Calu3 (cell line): ENCODE measurements around the gene CRISP3. TPM values are rescaled to one million over a fixed set of nuclear protein-coding genes. Genes with fewer than 3 reads are reported as not detected.

Experiments
- BruUV-seq: library from RNA; stranded (reverse); fragments of 400-500 nt; replicated peaks from 2 replicates; lab custom pipeline; 2021; lab: Mats Ljungman, UMichigan
- CTCF ChIA-PET: fragments of 300-600 bp; sonication (Branson Sonifier 250); formaldehyde crosslinking; loops from one replicate; lab custom pipeline; 2022; ENCODE audit warnings: antibody characterized with exemption; lab: Charles Lee
- DNase-seq: peaks from one replicate; pipeline ENCODE4 v3.0.0; 2022
- H3K27ac Mint-ChIP-seq: one replicate; pipeline ENCODE4 v1.8.0; 2022; ENCODE audit warnings: mixed read lengths; ENCODE audit not compliant: unreplicated experiment
- H3K27me3 Mint-ChIP-seq: one replicate; pipeline ENCODE4 v1.8.0; 2022; ENCODE audit warnings: mixed read lengths; ENCODE audit not compliant: unreplicated experiment
- H3K36me3 Mint-ChIP-seq: one replicate; pipeline ENCODE4 v1.8.0; 2022; ENCODE audit warnings: mild to moderate bottlenecking, moderate library complexity, mixed read lengths; ENCODE audit not compliant: insufficient read depth, unreplicated experiment
- H3K4me1 Mint-ChIP-seq: one replicate; pipeline ENCODE4 v1.8.0; 2022; ENCODE audit warnings: mild to moderate bottlenecking, low read depth, mixed read lengths; ENCODE audit not compliant: unreplicated experiment
- H3K4me3 Mint-ChIP-seq: one replicate; pipeline ENCODE4 v1.8.0; 2022; ENCODE audit warnings: mild to moderate bottlenecking, low read depth, moderate library complexity, mixed read lengths; ENCODE audit not compliant: unreplicated experiment
- H3K9me3 Mint-ChIP-seq: one replicate; pipeline ENCODE4 v1.8.0; 2022; ENCODE audit warnings: low read depth, mixed read lengths; ENCODE audit not compliant: unreplicated experiment
- CTCF ChIP-seq: fragments of 200-600 bp; IDR thresholded peaks from one replicate; pipeline ENCODE4 v1.8.0; 2022; ENCODE audit warnings: antibody characterized with exemption; ENCODE audit not compliant: unreplicated experiment
- intact Hi-C: fragments of 100-400 bp; cut with micrococcal nuclease; formaldehyde crosslinking; loops from one replicate; pipeline ENCODE4 v1.10.0; 2022; ENCODE audit not compliant: unreplicated experiment
- total RNA-seq: library from RNA; stranded (reverse); gene quantifications from 2 replicates; pipeline ENCODE4 v1.2.3, GENCODE V29; 2022

Gene CRISP3
- total RNA-seq, 1 experiment from 2014 or later, result 1.5 TPM

- CTCF ChIA-PET, result no interaction called here
- no peaks in the 10 kb centered on the region for H3K27me3 Mint-ChIP-seq
- no peaks in the 10 kb centered on the region for H3K9me3 Mint-ChIP-seq
- no peak for TF ChIP-seq CTCF
- H3K36me3 Mint-ChIP-seq, result no peaks in the 10 kb centered on the region
- H3K4me1 Mint-ChIP-seq, result peaks cover 9% of the 10 kb centered on the region
- no peak overlapping the region for H3K27ac Mint-ChIP-seq
- no TSS peak for BruUV-seq
- H3K4me3 Mint-ChIP-seq, result no peak overlapping the region
- intact Hi-C loops, result no loop called here
- DNase-seq, result no peak
Observed at GRCh38 chr6:49782725-49783124, 38.5 kb upstream of the CRISP3 start.

GRCh38 chr6:49782293-49782692 lies 38.1 kb upstream of the CRISP3 start:
- TF ChIP-seq CTCF, result no peak
- Mint-ChIP-seq H3K27ac (no peak overlapping the region), H3K27me3 (no peaks in the 10 kb centered on the region), H3K4me1 (peaks cover 9% of the 10 kb centered on the region), H3K9me3 (no peaks in the 10 kb centered on the region), H3K36me3 (no peaks in the 10 kb centered on the region), H3K4me3 (no peak overlapping the region)
- intact Hi-C loops, result no loop called here
- DNase-seq, result no peak
- no TSS peak for BruUV-seq
- CTCF ChIA-PET, result no interaction called here

- no peak for TF ChIP-seq CTCF
- CTCF ChIA-PET, result no interaction called here
- DNase-seq, result no peak
- BruUV-seq, result no TSS peak
- H3K4me3 Mint-ChIP-seq, result no peak overlapping the region
- no peak overlapping the region for H3K27ac Mint-ChIP-seq
- no peaks in the 10 kb centered on the region for H3K36me3 Mint-ChIP-seq
- no peaks in the 10 kb centered on the region for H3K27me3 Mint-ChIP-seq
- intact Hi-C loops, result no loop called here
- H3K9me3 Mint-ChIP-seq, result no peaks in the 10 kb centered on the region
- H3K4me1 Mint-ChIP-seq, result peaks cover 9% of the 10 kb centered on the region
Observed at GRCh38 chr6:49776444-49776843, 32.3 kb upstream of the CRISP3 start.

- H3K4me1 Mint-ChIP-seq, result peaks cover 9% of the 10 kb centered on the region
- intact Hi-C loops, result no loop called here
- H3K36me3 Mint-ChIP-seq, result no peaks in the 10 kb centered on the region
- no peak for DNase-seq
- no peaks in the 10 kb centered on the region for H3K9me3 Mint-ChIP-seq
- BruUV-seq, result no TSS peak
- H3K27ac Mint-ChIP-seq, result no peak overlapping the region
- TF ChIP-seq CTCF, result no peak
- no peak overlapping the region for H3K4me3 Mint-ChIP-seq
- CTCF ChIA-PET, result no interaction called here
- H3K27me3 Mint-ChIP-seq, result no peaks in the 10 kb centered on the region
Observed at GRCh38 chr6:49775043-49775442, 30.9 kb upstream of the CRISP3 start.
